ENCODE results near the gene KCNQ5.

- TF ChIP-seq CTCF (IDR thresholded peaks at IDR 0.05; ENCODE audit: low read length), result no peak
- no peak for TF ChIP-seq EZH2 (IDR thresholded peaks at IDR 0.05; ENCODE audit: borderline replicate concordance, low read length)
These were observed 295.0 kb downstream of the KCNQ5 start for GRCh38 chr6:72916906-72917305.
